Measurements from ENCODE around the gene HIP1.

HIP1 gene

DNA sequence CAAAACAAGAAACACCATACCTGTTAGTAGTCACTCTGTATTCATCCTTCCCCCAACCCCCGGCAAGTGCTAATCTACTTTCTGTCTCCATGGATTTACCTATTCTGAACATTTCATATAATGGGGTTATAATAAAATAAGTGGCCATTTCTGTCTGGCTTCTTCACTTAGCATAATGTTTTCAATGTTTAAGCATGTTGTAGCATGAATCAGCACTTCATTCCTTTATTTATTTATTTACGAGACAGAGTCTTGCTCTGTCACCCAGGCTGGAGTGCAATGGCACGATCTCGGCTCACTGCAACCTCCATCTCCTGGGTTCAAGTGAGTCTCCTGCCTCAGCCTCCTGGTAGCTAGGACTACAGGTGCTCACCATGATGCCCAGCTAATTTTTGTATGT lies 69.2 kb downstream of the HIP1 start:
- DNase-seq, result no peak

DNA sequence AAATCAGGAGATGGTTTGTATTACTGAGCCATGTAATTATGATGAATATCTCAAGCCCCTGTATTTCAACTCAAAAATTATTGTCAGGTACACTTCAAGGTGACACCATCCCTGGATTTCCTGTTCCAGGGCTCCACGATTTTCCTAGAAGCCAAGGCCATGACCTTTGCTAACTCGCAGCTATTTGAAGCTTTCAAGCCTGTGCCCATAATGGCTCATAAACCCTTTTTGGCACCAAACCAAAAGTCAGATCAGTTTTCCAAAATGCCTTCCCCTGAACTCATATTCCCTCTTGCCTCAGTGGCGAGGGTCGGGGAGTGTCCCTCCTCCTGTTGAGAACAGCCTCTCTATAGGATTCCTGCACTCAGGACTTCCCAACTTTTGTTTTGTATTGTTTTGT lies 70.8 kb downstream of the HIP1 start:
- DNase-seq, result no peak

DNA sequence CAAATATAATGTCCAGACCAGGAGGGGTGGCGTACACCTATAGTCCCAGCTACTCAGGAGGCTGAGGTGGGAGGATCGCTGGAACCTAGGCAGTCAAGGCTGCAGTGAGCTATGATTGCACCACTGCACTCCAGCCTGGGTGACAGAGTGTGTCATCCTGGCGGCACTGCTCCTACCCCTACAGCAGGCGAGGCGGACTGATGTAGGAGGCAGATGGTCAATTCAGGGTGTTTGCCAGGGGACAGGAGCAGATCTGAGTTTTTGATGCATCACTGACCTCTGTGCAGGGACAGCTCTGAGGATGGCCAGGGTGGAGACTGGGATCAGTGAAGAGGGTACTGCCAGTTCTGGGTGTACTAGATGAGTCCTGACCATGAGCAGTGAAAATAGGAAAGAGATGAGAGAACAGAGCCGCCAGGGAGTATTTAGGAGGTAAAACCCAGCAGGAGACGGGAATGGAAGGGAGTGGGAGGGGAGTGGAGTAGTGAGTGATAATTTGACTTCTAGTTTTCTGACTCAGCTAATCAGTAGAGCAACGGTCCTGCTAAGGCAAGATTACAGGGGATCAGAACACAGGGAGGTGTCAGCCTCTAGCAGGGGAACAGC lies 75.3 kb downstream of the HIP1 start:
- no peak for DNase-seq

DNA sequence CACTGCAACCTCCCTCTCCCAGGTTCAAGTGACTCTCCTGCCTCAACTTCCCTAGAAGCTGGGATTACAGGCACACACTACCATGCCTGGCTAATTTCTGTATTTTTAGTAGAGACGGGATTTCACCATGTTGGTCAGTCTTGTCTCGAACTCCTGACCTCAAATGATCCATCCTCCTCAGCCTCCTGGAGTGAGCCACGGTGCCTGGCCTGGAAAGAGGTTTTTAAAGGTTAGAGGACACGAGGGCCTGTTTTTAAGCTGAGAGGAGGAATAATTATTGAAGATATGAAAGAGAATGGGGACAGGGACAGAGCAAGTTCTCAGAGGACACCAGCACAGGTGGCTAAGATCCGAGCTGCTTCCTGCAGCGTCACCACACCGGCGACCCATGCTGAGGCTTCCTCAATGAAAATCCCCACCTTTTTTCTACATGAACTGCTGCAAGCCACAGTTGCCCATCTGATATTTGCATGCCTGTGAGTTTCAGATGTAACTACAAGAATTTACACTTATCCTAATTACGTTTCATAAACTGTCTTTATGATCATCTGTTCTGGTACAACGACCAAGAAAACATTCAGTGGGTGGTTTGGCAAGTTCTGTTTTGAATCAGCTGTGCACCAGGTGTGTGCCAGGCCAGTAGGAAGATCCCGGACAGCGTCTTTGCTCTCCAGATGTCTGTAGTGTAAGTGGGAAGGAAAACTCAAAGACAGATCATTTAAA lies 76.0 kb downstream of the HIP1 start:
- DNase-seq, result no peak

DNA sequence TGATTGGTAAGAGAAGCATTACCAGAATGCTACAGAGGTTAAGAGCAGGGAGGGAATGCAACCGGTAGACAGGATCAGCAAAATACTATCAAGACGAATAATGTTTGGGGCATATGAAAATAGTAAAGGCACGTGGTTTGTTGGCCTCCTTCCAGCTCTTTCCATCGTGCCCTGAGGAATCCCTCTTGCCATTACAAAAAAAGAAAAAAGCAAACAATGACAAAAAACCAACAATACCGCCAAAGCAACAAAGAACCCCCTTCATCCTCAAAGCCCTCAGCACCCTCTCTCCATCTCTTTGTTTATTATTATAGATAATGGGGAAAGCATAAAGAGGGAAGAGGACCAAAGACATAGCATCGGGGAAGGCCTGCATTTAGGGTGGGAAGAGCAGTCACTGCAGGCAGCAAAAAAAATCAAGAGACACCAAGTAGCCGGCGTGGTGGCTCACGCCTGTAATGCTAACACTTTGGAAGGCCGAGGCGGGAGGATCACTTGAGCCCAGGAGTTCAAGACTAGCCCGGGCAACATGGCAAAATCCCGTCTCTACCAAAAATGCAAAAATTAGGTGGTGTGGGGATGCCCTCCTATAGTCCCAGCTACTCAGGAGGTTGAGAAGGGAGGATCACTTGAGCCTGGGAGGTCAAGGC lies 78.0 kb downstream of the HIP1 start:
- DNase-seq, result no peak

DNA sequence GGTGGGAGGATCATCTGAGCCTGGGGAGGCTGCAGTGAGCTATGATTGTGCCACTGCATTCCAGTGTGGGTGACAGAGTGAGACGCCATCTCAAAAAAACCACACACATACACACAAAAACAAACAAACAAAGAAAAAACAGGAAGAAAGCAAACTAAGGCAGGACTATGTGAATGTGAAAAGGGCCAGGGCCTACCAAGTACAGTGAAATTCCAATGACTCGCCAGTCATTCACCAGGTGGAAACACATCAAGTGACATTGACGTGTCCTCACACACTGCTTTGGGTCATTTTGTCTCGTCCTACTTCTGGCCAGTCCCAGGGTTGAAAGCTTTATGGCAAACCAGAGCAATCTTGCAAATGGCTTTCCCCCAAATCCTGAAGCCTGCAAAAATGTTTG lies 79.9 kb downstream of the HIP1 start:
- no peak for DNase-seq

DNA sequence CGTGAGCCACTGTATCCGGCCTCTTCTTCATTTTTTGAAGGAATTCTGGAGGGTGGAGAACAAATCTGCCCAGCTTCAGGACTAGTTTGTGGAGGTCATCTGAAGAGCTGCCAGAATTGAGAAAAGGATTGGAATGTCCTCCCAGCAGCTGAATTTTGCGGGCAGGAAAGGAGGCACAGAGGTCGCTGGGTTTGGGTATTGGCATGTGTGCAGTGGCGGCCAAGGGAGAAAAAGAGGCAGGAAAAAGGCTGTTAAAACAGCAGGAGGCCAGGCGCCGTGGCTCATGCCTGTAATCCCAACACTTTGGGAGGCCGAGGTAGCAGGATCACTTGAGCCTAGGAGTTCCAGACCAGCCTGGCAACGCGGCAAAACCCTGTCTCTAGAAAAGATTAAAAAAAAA lies 80.4 kb downstream of the HIP1 start:
- no peak for DNase-seq

DNA sequence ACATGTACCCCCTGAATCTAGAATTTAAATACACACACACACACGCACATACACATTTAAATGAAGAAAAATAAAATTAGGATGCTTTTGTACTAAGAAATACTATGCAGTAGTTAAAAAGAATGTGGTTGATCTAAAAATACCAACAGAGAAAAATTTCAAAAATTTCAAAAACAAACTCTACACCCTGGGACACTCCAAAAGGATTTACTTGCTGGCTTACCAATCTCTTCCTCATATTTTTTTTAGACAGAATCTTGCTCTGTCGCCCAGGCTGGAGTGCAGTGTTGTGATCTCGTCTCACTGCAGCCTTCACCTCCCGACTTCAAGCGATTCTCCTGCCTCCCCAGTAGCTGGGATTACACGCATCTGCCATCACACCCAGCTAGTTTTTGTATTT lies 80.9 kb downstream of the HIP1 start:
- no peak for DNase-seq

DNA sequence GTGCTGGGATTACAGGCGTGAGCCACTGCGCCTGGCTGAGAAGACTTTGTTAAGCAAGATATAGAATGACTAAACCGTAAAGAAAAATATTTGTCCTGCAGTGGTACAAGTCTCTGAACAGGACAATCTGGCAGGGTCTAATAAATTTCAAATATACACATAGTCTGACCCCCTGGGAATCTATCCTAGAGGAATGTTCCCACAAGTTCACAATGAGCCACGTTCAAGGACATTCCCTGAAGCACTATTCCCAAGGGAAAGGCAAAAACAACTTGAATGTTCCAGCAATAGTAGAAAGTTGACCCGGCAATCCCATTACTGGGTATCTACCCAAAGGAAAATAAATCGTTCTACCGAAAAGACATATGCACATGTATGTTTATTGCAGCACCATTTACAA lies 82.0 kb downstream of the HIP1 start:
- DNase-seq, result no peak

DNA sequence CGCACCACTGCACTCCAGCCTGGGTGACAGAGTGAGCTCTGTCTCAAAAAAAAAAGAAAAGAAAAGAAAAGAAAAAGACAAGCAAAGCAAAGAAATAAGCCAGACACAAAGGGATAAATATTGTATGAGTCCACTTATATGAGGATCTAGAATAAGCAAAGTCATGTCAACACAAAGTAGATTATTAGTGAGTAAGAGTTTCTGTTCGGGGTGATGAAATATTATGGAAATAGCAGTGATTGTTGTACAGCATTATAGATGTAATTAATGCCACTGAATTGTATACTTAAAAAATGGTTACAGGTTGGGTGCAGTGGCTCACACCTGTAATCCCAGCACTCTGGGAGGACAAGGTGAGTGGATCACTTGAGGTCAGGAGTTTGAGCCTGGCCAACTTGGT lies 83.2 kb downstream of the HIP1 start:
- no peak for DNase-seq

DNA sequence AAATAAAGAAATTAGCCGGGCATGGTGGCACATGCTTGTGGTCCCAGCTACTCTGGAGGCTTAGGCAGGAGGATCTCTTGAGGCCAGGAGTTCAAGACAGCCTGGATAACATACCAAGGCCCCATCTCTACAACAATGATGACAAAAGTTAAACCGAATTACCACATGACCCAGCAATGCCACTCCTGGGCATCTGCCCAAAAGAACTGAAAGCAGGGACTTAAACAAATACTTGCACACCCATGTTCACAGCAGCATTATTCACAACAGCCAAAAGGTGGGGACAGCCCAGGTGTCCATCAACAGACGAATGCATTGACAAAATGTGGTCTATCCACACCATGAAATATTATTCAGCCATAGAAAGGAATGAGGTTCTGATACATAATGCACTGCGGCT lies 83.9 kb downstream of the HIP1 start:
- no peak for DNase-seq

DNA sequence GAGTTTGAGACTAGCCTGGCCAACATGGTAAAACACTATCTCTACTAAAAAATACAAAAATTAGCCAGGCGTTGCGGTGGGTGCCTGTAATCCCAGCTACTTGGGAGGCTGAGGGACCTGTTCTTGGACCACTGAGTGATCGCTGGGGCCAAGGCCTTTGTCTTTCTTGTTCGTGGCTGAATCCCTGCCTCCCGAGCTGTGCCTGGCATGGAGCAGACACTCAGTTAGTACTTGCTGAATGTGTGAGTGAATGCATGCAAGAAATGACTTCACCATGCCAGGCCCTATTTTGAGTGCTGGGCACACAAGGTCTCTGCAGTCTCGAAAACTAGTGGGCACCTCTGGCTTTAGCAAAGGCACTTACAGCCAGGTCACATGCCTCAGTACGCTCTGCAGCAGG lies 85.1 kb downstream of the HIP1 start:
- DNase-seq, result no peak

DNA sequence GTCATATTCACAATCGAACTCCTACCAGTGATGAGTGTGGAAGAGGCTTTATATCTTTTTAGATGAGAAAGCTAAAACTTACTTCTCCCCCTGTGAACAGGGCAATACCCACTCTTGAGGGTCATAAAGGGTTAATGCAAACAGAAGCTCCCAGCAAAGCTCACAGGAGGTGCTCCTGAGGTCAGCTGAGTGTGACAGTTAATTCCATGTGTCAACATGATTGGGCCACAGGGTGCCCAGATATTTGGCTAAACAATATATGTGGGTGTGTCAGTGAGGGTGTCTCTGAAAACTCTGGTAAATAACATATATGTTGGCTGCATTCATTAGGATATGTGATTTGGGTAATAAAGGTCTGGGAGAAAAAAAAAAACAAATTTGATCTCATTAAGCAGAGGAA lies 86.0 kb downstream of the HIP1 start:
- DNase-seq, result no peak

DNA sequence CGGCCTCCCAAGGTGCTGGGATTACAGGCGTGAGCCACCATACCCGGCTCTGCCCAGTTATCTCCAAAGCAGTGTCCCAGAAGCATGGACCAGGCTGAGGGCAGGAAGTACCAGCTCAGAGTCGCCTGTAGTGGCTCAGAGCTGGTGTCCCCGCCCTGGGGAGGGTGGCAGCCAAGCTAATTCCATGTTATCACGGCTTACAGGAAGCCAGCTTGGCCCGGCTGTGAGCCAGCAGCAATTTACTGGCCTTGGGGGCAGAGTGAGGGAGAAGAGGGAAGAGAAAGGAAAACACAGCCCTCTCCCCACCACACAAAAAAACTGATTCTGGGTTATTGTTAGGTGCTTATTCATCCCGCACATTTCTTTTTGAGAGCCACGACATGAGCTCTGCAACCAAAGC lies 88.1 kb downstream of the HIP1 start:
- DNase-seq, result peak; percentile 23

DNA sequence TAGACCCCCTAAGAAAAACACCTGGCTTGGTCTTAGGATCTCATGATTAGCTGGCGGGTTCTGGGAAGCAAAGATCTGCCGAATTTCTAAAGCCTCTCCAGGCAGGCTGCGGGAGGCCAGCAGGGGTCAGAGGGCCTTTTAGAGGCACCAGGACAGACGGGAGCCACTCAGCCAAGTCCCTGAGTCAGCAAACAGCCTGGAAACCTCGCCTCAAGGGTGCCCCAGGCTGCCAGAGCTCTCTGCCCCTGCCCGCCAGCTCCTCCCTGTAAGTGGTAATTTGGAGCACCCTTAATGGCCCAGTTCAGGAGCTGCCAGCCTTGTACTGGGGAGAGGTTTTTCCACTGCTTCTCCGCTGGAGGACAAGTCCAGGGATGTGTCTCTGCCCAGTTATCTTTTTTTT lies 88.7 kb downstream of the HIP1 start:
- DNase-seq, result no peak

DNA sequence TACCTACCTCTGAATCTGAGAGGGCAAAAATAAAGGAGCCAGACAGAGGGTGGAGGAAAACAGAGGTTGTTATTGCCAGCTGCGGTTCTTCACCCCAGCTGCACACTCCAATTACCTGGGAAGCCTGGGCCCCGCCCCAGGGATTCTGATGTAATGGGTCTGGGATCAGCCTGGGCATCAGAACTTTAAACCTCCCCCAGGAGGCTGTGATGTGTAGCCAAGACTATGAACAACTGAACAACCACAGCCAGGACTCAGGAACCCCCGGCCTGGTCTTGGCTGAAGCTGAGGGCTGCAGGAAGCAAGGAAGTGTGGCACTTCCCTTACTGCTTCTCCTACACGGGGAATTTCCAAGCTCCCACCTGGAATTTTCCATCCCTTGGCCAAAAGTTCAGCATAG lies 89.3 kb downstream of the HIP1 start:
- no peak for DNase-seq

DNA sequence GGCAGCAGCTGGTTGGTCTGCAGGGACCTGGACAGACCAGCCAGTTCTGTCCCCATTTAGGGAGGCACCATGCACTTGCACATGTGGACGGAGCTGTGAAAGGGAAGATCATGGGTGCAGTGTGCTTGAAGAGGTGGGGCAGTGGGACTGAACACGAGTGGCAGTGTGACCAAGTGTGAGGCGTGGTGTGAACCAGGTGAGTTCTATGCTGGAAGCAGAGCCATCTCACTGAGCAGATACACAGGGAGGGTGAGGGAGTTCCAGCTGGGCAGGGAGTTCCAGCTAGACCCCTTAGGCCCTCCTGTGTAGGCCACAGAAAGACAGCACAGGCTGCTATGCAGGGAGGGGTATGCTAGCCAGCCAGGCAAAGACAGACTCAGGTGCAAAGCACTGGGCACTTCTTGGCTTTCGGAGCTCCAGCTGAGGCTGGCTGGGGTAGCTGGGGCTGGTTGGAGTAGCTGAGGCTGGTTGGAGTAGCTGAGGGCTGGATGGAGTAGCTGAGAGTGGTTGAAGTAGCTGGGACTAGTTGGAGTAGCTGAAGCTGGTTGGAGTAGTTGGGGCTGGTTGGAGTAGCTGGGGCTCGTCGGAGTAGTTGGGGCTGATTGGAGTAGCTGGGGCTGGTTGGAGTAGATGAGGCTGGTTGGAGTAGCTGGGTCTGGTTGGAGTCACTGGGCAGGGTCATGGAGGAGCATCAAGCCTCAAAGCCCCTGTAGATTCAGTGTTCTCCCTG lies 90.9 kb downstream of the HIP1 start:
- DNase-seq, result no peak

DNA sequence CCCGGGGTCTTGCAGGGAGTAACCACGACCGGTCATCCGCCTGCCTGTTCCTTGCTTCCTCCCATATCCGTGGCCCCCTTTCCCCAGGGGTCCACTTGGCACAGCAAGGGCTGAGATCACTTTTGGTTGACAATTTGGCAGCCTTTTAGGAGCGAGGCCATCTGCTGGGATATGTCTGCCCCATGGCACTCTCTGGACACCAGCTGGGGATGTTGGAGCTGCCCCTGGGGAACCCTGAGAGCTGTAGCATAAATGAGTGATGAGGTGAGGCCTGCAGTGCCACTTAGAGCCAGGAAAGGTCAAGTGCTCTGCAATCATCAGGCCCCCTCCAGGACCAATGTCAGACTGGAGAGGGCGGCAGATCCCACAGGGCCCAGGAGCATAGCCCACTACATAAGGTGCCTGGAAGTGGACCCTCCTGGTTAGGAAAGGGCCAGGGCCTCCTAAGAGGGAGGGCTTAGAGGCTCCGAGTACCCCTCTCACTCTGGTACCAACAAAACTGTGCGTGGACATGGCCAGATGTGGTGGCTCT lies 92.1 kb downstream of the HIP1 start:
- DNase-seq, result no peak

DNA sequence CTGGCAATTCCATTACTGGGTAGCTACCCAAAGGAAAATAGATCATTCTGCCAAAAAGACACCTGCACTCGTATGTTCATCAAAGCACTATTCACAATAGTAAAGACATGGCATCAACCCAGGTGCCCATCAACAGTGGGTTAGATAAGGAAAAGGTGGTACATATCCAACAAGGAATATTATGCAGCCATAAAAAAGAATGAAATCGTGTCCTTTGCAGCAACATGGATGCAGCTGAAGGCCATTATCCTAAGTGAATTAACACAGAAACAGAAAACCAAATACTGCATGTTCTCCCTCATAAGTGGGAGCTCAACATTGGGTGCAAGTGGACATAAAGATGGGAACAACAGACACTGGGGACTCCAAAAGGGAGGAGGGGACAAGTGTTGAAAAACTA lies 93.2 kb downstream of the HIP1 start:
- DNase-seq, result no peak

DNA sequence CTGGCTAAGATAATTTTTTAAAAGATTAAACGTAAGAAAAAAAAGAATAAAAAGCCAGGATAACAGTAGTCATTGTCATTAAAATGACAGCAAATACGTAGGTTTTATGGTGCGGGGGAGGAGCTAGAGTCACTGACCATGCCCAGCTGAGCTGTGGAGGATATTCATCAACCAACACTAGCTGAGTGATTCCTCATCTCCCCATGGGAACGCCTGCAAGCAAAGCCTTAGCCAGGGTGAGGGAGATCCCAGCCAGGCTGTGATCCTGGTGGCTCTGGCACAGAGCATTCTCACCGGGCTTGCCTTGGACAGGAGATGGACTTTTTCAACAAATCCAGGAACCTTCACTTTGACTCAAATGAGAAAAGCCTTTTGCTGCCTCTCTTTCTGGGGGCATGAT lies 94.2 kb downstream of the HIP1 start:
- no peak for DNase-seq

DNA sequence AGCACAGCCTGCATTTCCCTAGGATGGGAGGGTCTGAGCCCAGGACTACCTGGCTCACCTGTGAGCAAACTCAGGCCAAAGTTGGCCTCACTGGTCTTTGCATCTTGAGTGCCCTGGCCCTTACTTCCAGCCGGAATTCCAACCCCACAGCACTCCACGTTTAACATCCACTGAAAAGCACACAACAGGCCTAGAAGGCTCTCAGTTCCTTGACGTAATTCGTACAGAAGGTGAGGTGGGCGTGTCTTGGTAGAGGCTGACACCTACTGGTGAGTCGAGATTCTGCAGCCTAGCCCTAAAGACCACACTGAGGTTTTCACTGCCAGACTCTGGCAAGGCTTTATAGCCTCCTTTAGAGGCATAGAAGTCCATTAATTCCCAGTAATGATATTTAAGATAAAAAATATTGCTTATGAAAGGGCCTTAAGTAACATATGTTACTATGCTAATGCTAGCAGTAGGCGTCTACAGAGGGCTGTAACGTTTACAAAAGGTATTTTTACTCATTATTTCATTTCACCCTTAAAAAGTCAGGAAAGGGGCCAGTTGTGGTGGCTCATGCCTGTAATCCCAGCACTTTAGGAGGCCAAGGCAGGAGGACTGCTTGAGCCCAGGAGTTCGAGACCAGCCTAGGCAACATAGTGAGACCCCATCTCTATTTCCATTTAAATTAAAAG lies 95.8 kb downstream of the HIP1 start:
- DNase-seq, result no peak

DNA sequence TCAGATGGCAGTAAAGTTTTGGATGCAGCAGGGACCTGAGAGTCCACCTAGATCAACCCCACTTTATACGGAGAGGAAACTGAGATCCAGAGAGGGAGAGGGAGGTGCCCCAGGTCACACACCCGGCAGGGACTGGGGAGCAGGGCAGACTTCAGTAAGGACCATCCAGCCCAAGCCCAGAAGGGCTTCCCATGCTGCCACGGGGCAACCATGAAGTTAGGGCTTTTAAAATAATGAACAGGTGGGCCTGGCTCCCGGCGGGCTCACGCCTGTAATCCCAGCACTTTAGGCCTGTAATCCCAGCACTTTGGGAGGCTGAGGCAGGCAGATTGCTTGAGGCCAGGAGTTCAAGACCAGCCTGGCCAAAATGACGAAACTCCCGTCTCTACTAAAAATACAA lies 98.5 kb downstream of the HIP1 start:
- no peak for DNase-seq

DNA sequence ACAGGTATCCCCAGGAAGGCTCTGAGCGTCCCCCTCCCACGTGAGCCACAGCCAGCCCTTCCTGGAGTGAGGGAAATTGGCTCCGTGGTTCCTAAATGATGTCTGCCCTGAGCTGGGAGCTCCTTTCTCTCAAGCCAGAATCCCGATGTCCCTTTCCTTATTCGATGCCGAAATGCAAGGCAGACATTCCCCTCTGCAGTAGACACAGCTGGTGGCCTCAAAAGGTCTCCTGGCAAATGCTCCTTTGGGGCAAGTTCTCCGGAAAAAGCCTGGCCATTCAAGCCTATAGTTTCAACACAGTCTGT lies 98.9 kb downstream of the HIP1 start:
- DNase-seq, result peak; percentile 8
